Trophoblast cell (in vitro differentiated cells and primary cell): ENCODE results near the gene ST14.

Source experiments
- DNase-seq, 2 donors: peaks; one replicate each; pipeline ENCODE4 v3.0.0-alpha.2; 2016
- H2AFZ ChIP-seq: 2 replicates; pipeline ENCODE4 v1.6.1; 2013; ENCODE audit warnings: low read length, moderate library complexity, mild to moderate bottlenecking; ENCODE audit not compliant: insufficient read depth, poor library complexity
- H2AK5ac ChIP-seq: 2 replicates; pipeline ENCODE4 v1.6.1; 2013; ENCODE audit warnings: mild to moderate bottlenecking, low read length
- H2BK120ac ChIP-seq: 2 replicates; pipeline ENCODE4 v1.6.1; 2013; ENCODE audit warnings: low read length, mild to moderate bottlenecking, moderate library complexity; ENCODE audit not compliant: insufficient read depth, poor library complexity
- H2BK12ac ChIP-seq: 2 replicates; pipeline ENCODE4 v1.6.1; 2013; ENCODE audit warnings: mild to moderate bottlenecking, low read length, moderate library complexity
- H2BK5ac ChIP-seq: 2 replicates; pipeline ENCODE4 v1.6.1; 2013; ENCODE audit warnings: low read length, low read depth, moderate library complexity, mild to moderate bottlenecking; ENCODE audit not compliant: poor library complexity
- H3K14ac ChIP-seq: 2 replicates; pipeline ENCODE4 v1.6.1; 2013; ENCODE audit warnings: mild to moderate bottlenecking, low read length
- H3K18ac ChIP-seq: 2 replicates; pipeline ENCODE4 v1.6.1; 2013; ENCODE audit warnings: mild to moderate bottlenecking, low read length
- H3K23ac ChIP-seq: 2 replicates; pipeline ENCODE4 v1.6.1; 2013; ENCODE audit warnings: low read length
- H3K27ac ChIP-seq: 2 replicates; pipeline ENCODE4 v1.5.1; 2013; ENCODE audit warnings: low read depth, mild to moderate bottlenecking, inconsistent platforms, low read length, moderate library complexity
- H3K27me3 ChIP-seq: 2 replicates; pipeline ENCODE4 v1.6.1; 2013; ENCODE audit warnings: inconsistent platforms, mild to moderate bottlenecking, low read length, moderate library complexity; ENCODE audit not compliant: insufficient read depth
- H3K36me3 ChIP-seq, 2 experiments: 1 replicate in 1 of 2; 2 replicates in 1 of 2; pipeline ENCODE4 v1.6.1; 2013; ENCODE audit warnings: low read length in 2 of 2, mild to moderate bottlenecking in 2 of 2, moderate library complexity in 1 of 2; ENCODE audit not compliant: insufficient read depth in 2 of 2, control insufficient read depth in 1 of 2
- H3K4ac ChIP-seq: 2 replicates; pipeline ENCODE4 v1.6.1; 2013; ENCODE audit warnings: low read depth, mild to moderate bottlenecking, low read length, moderate library complexity
- H3K4me1 ChIP-seq, 2 experiments: 1 replicate in 1 of 2; 2 replicates in 1 of 2; pipeline ENCODE4 v1.6.1; 2013; ENCODE audit warnings: low read length in 2 of 2, mild to moderate bottlenecking in 2 of 2, moderate library complexity in 1 of 2; ENCODE audit not compliant: insufficient read depth in 2 of 2, control insufficient read depth in 1 of 2
- H3K4me2 ChIP-seq: 2 replicates; pipeline ENCODE4 v1.6.1; 2013; ENCODE audit warnings: inconsistent platforms, mild to moderate bottlenecking, low read length, moderate library complexity
- H3K4me3 ChIP-seq: 2 replicates; pipeline ENCODE4 v1.5.1; 2013; ENCODE audit warnings: mild to moderate bottlenecking, low read depth, low read length, inconsistent platforms
- H3K79me1 ChIP-seq: one replicate; pipeline ENCODE4 v1.6.1; 2013; ENCODE audit warnings: low read length
- H3K79me2 ChIP-seq: 2 replicates; pipeline ENCODE4 v1.6.1; 2013; ENCODE audit warnings: low read length, mild to moderate bottlenecking; ENCODE audit not compliant: control insufficient read depth, insufficient read depth, poor library complexity
- H3K9ac ChIP-seq: 2 replicates; pipeline ENCODE4 v1.6.1; 2013; ENCODE audit warnings: mild to moderate bottlenecking, low read length
- H3K9me3 ChIP-seq: 2 replicates; pipeline ENCODE4 v1.6.1; 2013; ENCODE audit warnings: low read depth, mild to moderate bottlenecking, control low read depth, inconsistent platforms, low read length; ENCODE audit not compliant: insufficient read depth
- H4K12ac ChIP-seq: 2 replicates; pipeline ENCODE4 v1.6.1; 2013; ENCODE audit warnings: low read depth, mild to moderate bottlenecking, low read length, moderate library complexity
- H4K8ac ChIP-seq: 2 replicates; pipeline ENCODE4 v1.6.1; 2013; ENCODE audit warnings: low read depth, mild to moderate bottlenecking, low read length, moderate library complexity
- H4K91ac ChIP-seq: one replicate; pipeline ENCODE4 v1.6.1; 2013; ENCODE audit warnings: low read depth, mild to moderate bottlenecking, low read length, moderate library complexity
- WGBS: extraction: QIAGEN DNeasy Blood & Tissue Kit; methylation state at CpG from one replicate; pipeline ENCODE4 v1.1.7; 2013; ENCODE audit warnings: missing lambda C conversion rate; ENCODE audit not compliant: insufficient read length, insufficient coverage; ENCODE audit errors: extremely low coverage; 5-methylcytosine and 5-hydroxymethylcytosine counted together

The ST14 gene

GRCh38 chr11:130174642-130175041 lies 15.1 kb downstream of the ST14 start:
- H2BK5ac ChIP-seq = no peak overlapping the region
- no peak for DNase-seq
- no peak overlapping the region for H3K4me3 ChIP-seq
- H4K12ac ChIP-seq = no peak overlapping the region
- no peak overlapping the region for H3K23ac ChIP-seq
- H3K36me3 ChIP-seq = no peaks in the 10 kb centered on the region
- H3K27ac ChIP-seq = no peak overlapping the region
- no peak overlapping the region for H3K18ac ChIP-seq
- H2BK120ac ChIP-seq = no peak overlapping the region
- H2AFZ ChIP-seq = no peak overlapping the region
- no peak overlapping the region for H3K4ac ChIP-seq
- no peaks in the 10 kb centered on the region for H3K4me1 ChIP-seq
- H2BK12ac ChIP-seq = no peak overlapping the region
- H3K27me3 ChIP-seq = peaks cover 3% of the 10 kb centered on the region
- no peaks in the 10 kb centered on the region for H3K79me2 ChIP-seq
- H3K4me2 ChIP-seq = no peak overlapping the region
- no peak overlapping the region for H2AK5ac ChIP-seq
- no peak overlapping the region for H4K8ac ChIP-seq
- H3K79me1 ChIP-seq = no peaks in the 10 kb centered on the region
- no peaks in the 10 kb centered on the region for H3K9me3 ChIP-seq
- H4K91ac ChIP-seq = no peak overlapping the region
- H3K9ac ChIP-seq = no peak overlapping the region
- no CpG with 5 or more reads among the region's 4 CpGs for WGBS
- H3K14ac ChIP-seq = no peak overlapping the region

- Histone ChIP-seq H3K27me3 (peaks cover 3% of the 10 kb centered on the region), H3K27ac (no peak overlapping the region), H4K91ac (no peak overlapping the region), H3K18ac (no peak overlapping the region), H3K23ac (no peak overlapping the region), H3K79me1 (no peaks in the 10 kb centered on the region), H4K12ac (no peak overlapping the region), H3K4ac (no peak overlapping the region), H2AK5ac (no peak overlapping the region), H2BK5ac (no peak overlapping the region), H2BK12ac (no peak overlapping the region), H3K4me2 (no peak overlapping the region), H3K4me3 (no peak overlapping the region), H4K8ac (no peak overlapping the region), H3K14ac (no peak overlapping the region), H2AFZ (no peak overlapping the region), H3K36me3 (no peaks in the 10 kb centered on the region), H3K4me1 (no peaks in the 10 kb centered on the region), H3K79me2 (no peaks in the 10 kb centered on the region), H3K9ac (no peak overlapping the region), H3K9me3 (no peaks in the 10 kb centered on the region), H2BK120ac (no peak overlapping the region)
- no peak for DNase-seq
- no CpG with 5 or more reads among the region's 5 CpGs for WGBS
Measured at GRCh38 chr11:130175898-130176297, 16.3 kb downstream of the ST14 start.

GRCh38 chr11:130177782-130178181 lies 18.2 kb downstream of the ST14 start:
- no peak overlapping the region for H2BK5ac ChIP-seq
- no peak overlapping the region for H3K27ac ChIP-seq
- no CpG with 5 or more reads among the region's 10 CpGs for WGBS

GRCh38 chr11:130178441-130179339 lies 19.1 kb downstream of the ST14 start:
- Histone ChIP-seq H3K4ac (no peak overlapping the region), H4K91ac (no peak overlapping the region), H2BK120ac (no peak overlapping the region), H2BK5ac (no peak overlapping the region), H3K27ac (no peak overlapping the region), H3K36me3 (no peaks in the 10 kb centered on the region), H3K27me3 (no peaks in the 10 kb centered on the region), H3K79me2 (no peaks in the 10 kb centered on the region), H3K4me1 (no peaks in the 10 kb centered on the region), H3K9me3 (no peaks in the 10 kb centered on the region), H2AFZ (no peak overlapping the region), H3K18ac (no peak overlapping the region), H3K79me1 (no peaks in the 10 kb centered on the region), H3K4me2 (no peak overlapping the region), H4K12ac (no peak overlapping the region), H2AK5ac (no peak overlapping the region), H3K4me3 (no peak overlapping the region), H2BK12ac (no peak overlapping the region), H3K23ac (no peak overlapping the region), H4K8ac (no peak overlapping the region), H3K9ac (no peak overlapping the region), H3K14ac (no peak overlapping the region)
- DNase-seq = no peak
- WGBS = no CpG with 5 or more reads among the region's 16 CpGs

More at GRCh38 chr11:130177782-130178181, 18.2 kb downstream of the ST14 start:
- Histone ChIP-seq H3K4me3 (no peak overlapping the region), H3K9me3 (no peaks in the 10 kb centered on the region), H2AFZ (no peak overlapping the region), H3K4ac (no peak overlapping the region), H2BK120ac (no peak overlapping the region), H3K23ac (no peak overlapping the region), H3K18ac (no peak overlapping the region), H4K91ac (no peak overlapping the region), H3K14ac (no peak overlapping the region), H3K79me1 (no peaks in the 10 kb centered on the region), H2AK5ac (no peak overlapping the region), H4K8ac (no peak overlapping the region), H2BK12ac (no peak overlapping the region), H3K9ac (no peak overlapping the region), H3K4me2 (no peak overlapping the region), H3K4me1 (no peaks in the 10 kb centered on the region), H3K36me3 (no peaks in the 10 kb centered on the region), H4K12ac (no peak overlapping the region), H3K27me3 (peaks cover under 1% of the 10 kb centered on the region), H3K79me2 (no peaks in the 10 kb centered on the region)
- no peak for DNase-seq
